Ovary (tissue), 9 donors: ENCODE data around the gene LEPR. TPM values are rescaled to one million over a fixed set of nuclear protein-coding genes. Genes with fewer than 3 reads are reported as not detected.
"Not testable (repeated sequence)": the region's sequence is repeated elsewhere in the genome, so short reads cannot be mapped to it uniquely, and the experiment has no call there.

Source experiments
- DNase-seq, 5 donors: peaks; one replicate each; pipeline ENCODE4 v3.0.0-alpha.2; 2019 to 2020
- H3K27ac ChIP-seq, 2 donors: fragments of 200-600 bp; one replicate each; pipeline versions ENCODE4 v1.5.1 to v1.8.0; 2019 to 2022
- H3K27me3 ChIP-seq: fragments of 200-600 bp; one replicate; pipeline ENCODE4 v1.8.0; 2022
- H3K36me3 ChIP-seq: fragments of 200-600 bp; sonication (generic); one replicate; pipeline ENCODE4 v1.5.1; 2019
- H3K4me1 ChIP-seq: one replicate; pipeline ENCODE4 v1.8.1; 2013; ENCODE audit warnings: mild to moderate bottlenecking, moderate library complexity; ENCODE audit not compliant: insufficient read depth
- H3K4me3 ChIP-seq: fragments of 200-600 bp; sonication (generic); one replicate; pipeline ENCODE4 v1.5.1; 2017
- H3K9me3 ChIP-seq, 2 donors: fragments of 200-600 bp in 1 of 2; sonication (generic) in 1 of 2; one replicate each; pipeline versions ENCODE4 v1.5.1 to v1.8.1; 2013 to 2019; ENCODE audit warnings: mild to moderate bottlenecking in 1 of 2, moderate library complexity in 1 of 2
- EP300 ChIP-seq: sonication (generic); formaldehyde crosslinking; IDR thresholded peaks from one replicate; pipeline ENCODE4 v1.6.1; 2017; ENCODE audit warnings: antibody characterized with exemption
- POLR2A ChIP-seq: fragments of 450-650 bp; IDR thresholded peaks from one replicate; pipeline ENCODE4 v1.6.1; 2017; ENCODE audit warnings: antibody characterized with exemption, mild to moderate bottlenecking, moderate library complexity
- WGBS, 3 donors: extraction: QIAGEN DNeasy Blood & Tissue Kit in 1 of 3; methylation state at CpG; one replicate each; pipeline versions ENCODE4 v1.1.5 to v1.1.7; 2013 to 2017; 5-methylcytosine and 5-hydroxymethylcytosine counted together
- intact Hi-C, 4 donors: fragments of 100-400 bp; cut with DNase I; formaldehyde crosslinking; loops; one replicate each; pipeline versions ENCODE4 v1.11.0 to v1.15.1; 2022 to 2023
- polyA plus RNA-seq, 2 donors: library from polyadenylated mRNA; stranded (reverse); fragments of 200-250 nt in 1 of 2; fragments of 350-450 nt in 1 of 2; fragmentation: Illumina TruSeq in 1 of 2; extraction: RNeasy Lipid Tissue Mini Kit (QIAGEN cat#74804) in 1 of 2; gene quantifications; one replicate each; pipeline ENCODE4 v1.2.3, GENCODE V29; 2013 to 2014
- total RNA-seq, 7 donors: library from RNA; depleted of rRNA in 2 of 7; stranded (reverse); fragments of >200 nt in 2 of 7; fragmentation: NEBNext Ultra II Directional in 3 of 7; extraction: Animal tissue kit (Norgen Biotek cat#: 25700) in 3 of 7; gene quantifications; one replicate each; pipeline versions ENCODE4 v1.1.0 to v1.2.4, GENCODE V29; 2016 to 2023
- TF ChIP-seq, protein P1 (sequence below), 3 donors: fragments of 450-650 bp in 2 of 3; fragments of 200-600 bp in 1 of 3; IDR thresholded peaks; one replicate each; pipeline versions ENCODE4 v1.5.1 to v1.8.0; 2016 to 2022; ENCODE audit warnings: antibody characterized with exemption in 3 of 3, mild to moderate bottlenecking in 1 of 3
- donor health status: DM: no; HTN: no; CAD: no; lungs with moderate emphysema.
- donor health status: DM: no; HTN: no; CAD: no.
- donor health status: Bipolar disorder and iron deficiency.
- donor health status: DM: yes; HTN: yes; CAD: no.
- donor health status: DM: no; HTN: no; CAD: no.
- donor health status: DM: yes; HTN: yes; CAD: no.

LEPR gene
- total and polyA plus RNA-seq, 9 donors: 21.2 to 108 (median 29.2) TPM

DNA sequence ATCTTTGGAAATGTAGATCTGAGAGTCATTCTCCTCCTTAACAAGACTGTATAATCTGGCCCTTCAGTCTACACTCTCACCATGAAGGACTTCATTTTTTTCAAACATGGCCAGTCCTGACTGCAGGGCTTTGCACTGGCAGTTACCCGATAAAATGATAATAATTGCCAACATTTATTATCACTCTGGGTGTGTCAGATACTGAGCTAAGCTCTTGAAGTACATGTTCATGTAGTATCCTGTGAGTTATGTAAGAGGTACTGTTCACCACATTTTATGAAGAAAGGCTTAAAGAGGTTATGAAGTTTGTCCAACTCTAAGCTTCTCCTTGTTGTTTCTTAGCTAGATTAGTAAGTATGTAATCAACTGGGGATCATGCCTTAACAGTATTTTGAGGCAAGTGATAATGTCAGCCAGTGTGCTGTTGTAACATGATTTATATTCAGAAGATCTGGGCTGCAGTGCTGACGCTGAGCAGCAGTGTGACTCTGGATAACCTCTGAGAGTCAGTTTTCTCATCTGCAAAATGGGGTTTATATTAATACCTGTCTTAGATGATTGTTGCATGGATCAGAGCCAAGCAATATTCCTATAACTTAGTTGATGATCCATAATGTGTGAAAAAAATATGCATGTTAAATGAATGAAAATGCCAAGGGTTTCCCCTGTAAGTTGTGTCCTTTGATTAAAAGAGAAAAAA, 42.1 kb upstream of the LEPR start:
- TF ChIP-seq, protein P1, sequence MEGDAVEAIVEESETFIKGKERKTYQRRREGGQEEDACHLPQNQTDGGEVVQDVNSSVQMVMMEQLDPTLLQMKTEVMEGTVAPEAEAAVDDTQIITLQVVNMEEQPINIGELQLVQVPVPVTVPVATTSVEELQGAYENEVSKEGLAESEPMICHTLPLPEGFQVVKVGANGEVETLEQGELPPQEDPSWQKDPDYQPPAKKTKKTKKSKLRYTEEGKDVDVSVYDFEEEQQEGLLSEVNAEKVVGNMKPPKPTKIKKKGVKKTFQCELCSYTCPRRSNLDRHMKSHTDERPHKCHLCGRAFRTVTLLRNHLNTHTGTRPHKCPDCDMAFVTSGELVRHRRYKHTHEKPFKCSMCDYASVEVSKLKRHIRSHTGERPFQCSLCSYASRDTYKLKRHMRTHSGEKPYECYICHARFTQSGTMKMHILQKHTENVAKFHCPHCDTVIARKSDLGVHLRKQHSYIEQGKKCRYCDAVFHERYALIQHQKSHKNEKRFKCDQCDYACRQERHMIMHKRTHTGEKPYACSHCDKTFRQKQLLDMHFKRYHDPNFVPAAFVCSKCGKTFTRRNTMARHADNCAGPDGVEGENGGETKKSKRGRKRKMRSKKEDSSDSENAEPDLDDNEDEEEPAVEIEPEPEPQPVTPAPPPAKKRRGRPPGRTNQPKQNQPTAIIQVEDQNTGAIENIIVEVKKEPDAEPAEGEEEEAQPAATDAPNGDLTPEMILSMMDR (IDR thresholded peaks at IDR 0.05): no peak
- TF ChIP-seq POLR2A (no peak), EP300 (no peak)
- DNase-seq: no peak
- Histone ChIP-seq H3K9me3 (no peaks in the 10 kb centered on the region), H3K4me1 (no peaks in the 10 kb centered on the region), H3K27me3 (no peaks in the 10 kb centered on the region), H3K4me3 (no peak overlapping the region), H3K27ac (no peak overlapping the region), H3K36me3 (no peaks in the 10 kb centered on the region)
- intact Hi-C loops: no loop called here
- WGBS, 3 donors: 77 to 89% (median 84%) methylated on average over 2 of the region's 2 CpGs

DNA sequence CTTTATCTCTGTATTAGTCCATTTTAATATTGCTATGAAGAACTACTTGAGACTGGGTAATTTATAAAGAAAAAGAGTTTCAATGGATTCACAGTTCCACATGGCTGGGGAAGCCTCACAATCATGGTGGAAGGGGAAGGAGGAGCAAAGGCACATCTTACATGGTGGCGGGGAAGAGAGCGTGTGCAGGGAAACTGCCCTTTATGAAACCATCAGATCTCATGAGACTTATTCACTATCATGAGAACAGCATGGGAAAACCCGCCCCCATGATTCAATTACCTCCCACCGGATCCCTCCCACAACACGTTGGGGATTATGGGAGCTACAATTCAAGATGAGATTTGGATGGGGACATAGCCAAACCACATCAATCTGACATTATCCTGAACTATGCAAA, 36.0 kb upstream of the LEPR start:
- intact Hi-C loops, H3K27me3 ChIP-seq, H3K4me1 ChIP-seq, H3K9me3 ChIP-seq, H3K4me3 ChIP-seq, DNase-seq, H3K27ac ChIP-seq, H3K36me3 ChIP-seq: not testable (repeated sequence)
- 91 to 94% (median 91%) methylated on average over 5 of the region's 5 CpGs for WGBS, 3 donors

DNA sequence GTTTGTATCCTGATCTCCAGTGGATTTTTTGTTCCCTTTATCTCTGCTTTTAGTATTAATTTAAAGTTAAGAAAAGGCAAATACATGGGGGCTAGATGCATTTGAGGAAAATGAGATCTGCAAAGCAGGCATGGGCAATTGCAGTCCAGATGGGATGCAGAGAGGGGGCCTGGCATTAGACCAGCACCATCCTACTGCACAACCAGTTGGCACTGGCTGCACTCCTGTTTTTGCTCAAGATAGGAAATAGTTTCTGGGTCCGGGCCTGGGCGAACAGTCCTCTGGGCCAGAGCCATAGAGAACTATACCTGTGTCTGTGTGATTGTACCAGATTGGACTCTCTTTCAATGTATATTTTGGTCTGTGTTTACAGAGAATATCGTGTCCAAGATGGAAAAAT, 34.0 kb upstream of the LEPR start:
- TF ChIP-seq, protein P1 (IDR thresholded peaks at IDR 0.05): no peak
- no peak for TF ChIP-seq POLR2A
- TF ChIP-seq EP300: no peak
- DNase-seq: no peak

DNA sequence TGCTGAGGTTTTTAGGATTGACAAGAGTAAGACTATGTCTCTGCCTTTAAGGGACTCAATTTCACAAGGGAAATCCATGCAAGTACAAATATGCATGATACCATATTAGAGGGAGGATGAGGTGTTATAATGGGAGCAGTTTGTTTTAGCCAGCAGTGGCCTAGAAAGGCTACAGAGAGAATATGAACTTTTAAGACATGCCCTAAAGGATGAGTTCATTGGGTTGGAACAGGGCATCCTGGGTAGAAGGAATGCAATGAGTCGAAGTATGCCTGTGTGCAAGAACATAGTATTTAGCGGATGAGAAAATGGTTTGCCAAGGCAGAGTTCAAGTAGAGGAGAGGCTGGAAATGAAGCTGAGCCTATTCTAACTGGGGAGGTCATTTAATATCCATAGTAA, 32.6 kb upstream of the LEPR start:
- TF ChIP-seq POLR2A (no peak), EP300 (no peak)
- TF ChIP-seq, protein P1 (IDR thresholded peaks at IDR 0.05): no peak
- Histone ChIP-seq H3K4me1 (no peaks in the 10 kb centered on the region), H3K9me3 (no peaks in the 10 kb centered on the region), H3K4me3 (no peak overlapping the region), H3K27ac (no peak overlapping the region), H3K27me3 (no peaks in the 10 kb centered on the region), H3K36me3 (no peaks in the 10 kb centered on the region)
- DNase-seq: no peak
- intact Hi-C loops: no loop called here
- 83 to 88% (median 86%) methylated on average over 2 of the region's 2 CpGs for WGBS, 3 donors

More for the DNA sequence above, 34.0 kb upstream of the LEPR start:
- Histone ChIP-seq H3K4me1 (no peaks in the 10 kb centered on the region), H3K9me3 (no peaks in the 10 kb centered on the region), H3K36me3 (no peaks in the 10 kb centered on the region), H3K27ac (no peak overlapping the region), H3K27me3 (no peaks in the 10 kb centered on the region), H3K4me3 (no peak overlapping the region)
- intact Hi-C loops: no loop called here
- WGBS, 3 donors: 86 to 91% (median 91%) methylated on average over 3 of the region's 3 CpGs

DNA sequence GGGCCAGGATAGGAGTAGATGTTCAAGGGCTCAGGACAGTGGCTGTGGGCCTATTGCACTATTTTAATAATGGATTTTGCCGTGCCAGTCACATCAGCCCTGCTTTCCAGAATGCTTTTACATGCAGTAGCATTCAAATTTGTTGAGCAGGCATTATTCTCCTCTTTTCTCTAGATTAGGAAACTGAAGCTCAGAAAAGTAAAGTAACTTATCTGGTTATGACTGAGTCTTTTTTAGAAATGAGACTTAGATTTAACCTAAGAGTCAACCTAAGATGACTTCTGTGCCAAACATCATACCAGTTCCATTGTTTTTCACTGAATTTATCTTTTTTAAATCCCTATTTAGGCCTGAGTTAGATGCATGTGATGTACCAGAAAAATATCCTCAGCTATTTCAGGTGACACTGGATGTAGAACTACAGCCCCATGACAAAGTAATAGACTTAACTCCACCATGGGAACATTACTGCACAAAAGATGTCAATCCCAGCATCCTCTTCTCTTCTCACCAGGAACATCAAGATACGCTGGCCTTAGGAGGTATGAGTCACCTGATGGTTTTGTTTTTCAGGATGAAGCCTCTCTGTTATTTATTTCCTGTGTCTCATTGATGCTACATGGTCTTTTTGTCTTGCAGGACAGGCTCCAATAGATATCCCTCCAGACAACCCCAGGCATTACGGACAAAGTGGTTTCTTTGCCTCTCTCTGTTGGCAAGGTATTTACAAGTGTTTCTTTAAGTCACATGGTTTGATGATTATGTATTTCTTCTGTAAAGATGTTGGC, 31.4 kb upstream of the LEPR start:
- WGBS, 3 donors: 88 to 93% (median 93%) methylated on average over 3 of the region's 3 CpGs
- intact Hi-C loops: no loop called here
- H3K9me3 ChIP-seq: no peaks in the 10 kb centered on the region
- H3K27me3 ChIP-seq: no peaks in the 10 kb centered on the region
- TF ChIP-seq POLR2A (no peak), EP300 (no peak)
- H3K4me3 ChIP-seq: no peak overlapping the region
- no peaks in the 10 kb centered on the region for H3K4me1 ChIP-seq
- DNase-seq: no peak
- no peaks in the 10 kb centered on the region for H3K36me3 ChIP-seq
- no peak overlapping the region for H3K27ac ChIP-seq
